Measurements from ENCODE around the gene MTA1. TPM values are rescaled to one million over a fixed set of nuclear protein-coding genes. Genes with fewer than 3 reads are reported as not detected.
A peak's percentile ranks its signal among the peaks of the same experiment; 100 is the strongest.

Gene MTA1
- total RNA-seq, 1 donor from 2014 or later, result 92.3 TPM

DNA sequence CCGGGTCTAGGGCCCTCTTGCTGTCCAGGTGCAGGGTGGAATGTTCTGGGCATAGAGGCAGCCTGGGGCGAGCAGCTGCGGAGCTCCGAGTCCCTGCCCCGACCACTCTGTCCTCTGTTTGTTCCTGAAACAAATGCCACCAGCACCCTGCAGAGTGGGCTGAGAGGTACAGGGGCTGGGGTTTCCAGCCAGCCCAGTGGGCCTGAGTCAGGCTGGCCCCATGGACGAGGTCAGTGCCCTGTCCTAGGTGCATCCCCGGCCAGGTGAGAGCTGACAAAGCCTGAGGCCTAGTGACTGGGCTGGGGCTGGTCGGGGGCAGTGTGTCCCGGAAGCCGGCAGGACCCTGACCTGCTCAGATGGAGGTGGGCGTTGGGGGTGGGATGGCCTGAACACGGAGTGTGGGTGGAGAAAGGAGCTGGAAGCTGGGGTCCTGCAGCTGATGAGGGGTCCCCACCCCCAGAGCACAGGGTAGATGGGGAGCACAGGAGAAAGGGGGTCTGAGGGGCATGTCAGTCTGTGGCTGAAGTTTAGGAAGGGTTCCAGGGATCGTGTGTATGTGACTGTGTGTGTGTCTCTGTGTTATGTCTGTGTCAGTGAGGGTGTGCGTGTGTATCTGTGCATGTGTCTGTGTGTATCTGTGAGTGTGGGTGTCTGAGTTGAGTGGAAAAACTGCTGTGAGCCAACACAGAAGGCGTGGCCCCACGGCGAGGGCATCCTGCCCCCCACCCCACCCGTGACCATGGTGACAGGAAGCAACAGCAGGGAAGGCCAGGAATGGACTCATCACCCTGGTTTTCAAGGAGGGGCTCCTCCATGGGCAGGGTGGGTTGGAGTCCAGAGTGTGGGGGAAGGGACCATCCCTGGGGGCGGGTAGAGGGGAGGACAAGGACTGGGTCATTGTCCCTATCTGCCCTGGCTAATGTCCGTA lies 64.7 kb downstream of the MTA1 start:
- DNase-seq (ENCODE audit: extremely low read depth, low read depth, low spot score), result no peak

DNA sequence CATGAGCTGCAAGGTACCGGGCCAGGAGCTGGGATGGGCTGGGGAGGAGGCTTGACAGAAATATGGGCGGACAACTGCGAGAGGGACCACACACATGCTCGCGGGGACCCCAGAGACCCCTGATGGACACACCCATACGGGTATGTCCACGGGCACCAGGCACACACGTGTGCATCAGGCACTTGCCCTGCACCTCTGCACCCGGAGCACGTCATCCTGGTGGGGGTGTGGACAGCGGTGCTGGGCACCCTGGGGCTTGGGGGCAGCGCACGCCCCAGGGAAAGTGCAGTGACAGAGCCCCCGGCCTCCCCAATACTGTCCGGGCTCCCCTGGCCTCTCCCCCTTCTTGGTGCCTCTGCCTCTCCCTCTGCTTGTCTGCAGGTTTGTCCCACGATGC lies 65.4 kb downstream of the MTA1 start:
- DNase-seq (ENCODE audit: extremely low read depth, low read depth, low spot score), result no peak

DNA sequence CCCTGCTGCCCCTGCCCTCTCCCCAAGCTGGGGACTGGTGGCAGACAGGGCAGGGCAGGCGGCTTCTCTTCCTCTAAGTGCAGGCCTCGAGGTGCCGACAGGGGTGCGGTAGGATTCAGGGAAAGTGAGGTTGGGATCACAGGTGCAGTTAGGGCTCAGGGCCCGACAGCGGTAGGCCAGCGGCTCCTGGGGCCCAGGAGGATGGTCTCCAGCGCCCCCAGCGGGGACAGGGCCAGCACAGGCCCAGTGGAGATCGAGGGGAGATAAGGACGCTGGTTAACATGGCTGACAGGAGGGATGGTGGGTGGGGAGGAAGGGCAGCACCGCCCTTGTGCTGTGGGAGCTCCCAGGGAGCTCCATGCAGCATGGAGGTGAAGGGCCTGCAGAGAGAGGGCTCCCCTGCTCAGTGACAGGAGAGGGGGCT lies 66.1 kb downstream of the MTA1 start:
- no peak for DNase-seq (ENCODE audit: extremely low read depth, low read depth, low spot score)

DNA sequence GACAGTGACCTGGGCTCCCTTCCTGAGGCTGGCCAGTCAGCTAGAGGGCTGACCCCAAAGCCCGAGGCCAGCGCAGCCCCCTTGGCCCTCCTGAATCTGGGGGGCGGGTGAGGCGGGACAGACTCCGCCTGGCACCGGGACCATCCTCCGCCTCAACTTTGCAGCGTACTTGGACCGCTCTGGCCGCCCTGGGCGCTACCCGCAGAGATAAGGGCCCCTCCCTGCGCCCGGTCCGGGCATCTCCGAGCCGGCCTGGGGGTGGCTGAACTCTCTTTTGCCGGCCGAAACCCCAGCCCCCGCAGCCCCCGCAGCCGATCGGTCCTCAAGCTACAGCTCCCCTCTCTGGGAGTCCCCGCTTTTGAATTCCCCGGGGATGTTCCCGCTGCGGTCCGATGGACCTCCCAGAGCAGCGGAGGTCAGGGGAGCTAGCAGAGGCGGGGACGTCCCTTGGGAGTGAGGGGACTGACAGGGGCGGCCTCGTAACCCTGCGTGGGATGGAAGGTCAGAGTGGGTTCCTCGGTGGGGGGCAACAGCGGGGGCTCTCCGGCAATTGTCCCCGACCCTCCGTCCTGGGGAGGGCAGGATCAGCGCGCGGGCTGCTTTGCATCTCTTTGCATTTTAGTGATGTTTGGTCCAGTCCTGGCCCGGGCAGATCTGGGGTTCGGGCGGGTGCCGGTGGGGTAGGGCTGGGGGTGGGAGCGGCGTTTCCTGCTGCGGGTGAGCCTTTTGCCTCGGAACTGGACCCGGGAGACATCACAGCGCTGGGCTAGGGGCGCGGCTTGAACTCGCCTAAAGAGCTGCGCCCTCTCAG lies 66.7 kb downstream of the MTA1 start, which contains the start of gene CRIP1:
Gene CRIP1, plus strand, starts transcription at position 724 of the 811 bp plus-strand sequence. CDS start 374 bp downstream, outside the sequence.
- DNase-seq (ENCODE audit: extremely low read depth, low read depth, low spot score), result no peak

DNA sequence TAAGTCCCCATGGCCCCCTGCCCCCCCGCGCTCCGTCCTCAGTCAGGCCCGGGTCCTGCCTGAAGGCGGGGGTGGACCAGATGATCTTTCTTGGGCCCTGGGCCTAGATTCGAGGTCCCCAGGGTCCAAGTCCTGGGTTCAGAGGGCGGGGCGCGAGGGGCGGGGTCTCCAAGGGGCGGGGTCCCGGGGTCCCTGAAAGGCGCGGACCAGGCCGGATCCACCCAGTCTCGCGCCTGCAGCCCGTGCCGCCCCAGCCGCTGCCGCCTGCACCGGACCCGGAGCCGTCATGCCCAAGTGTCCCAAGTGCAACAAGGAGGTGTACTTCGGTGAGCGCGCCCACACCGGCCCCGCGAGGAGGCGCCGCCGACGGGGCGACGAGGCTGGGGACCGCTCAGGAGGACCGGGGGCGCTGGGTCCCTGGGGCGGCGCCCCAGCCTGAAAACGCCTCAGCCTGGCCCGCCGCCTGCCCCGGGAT lies 67.4 kb downstream of the MTA1 start:
- no peak for DNase-seq (ENCODE audit: extremely low read depth, low read depth, low spot score)

DNA sequence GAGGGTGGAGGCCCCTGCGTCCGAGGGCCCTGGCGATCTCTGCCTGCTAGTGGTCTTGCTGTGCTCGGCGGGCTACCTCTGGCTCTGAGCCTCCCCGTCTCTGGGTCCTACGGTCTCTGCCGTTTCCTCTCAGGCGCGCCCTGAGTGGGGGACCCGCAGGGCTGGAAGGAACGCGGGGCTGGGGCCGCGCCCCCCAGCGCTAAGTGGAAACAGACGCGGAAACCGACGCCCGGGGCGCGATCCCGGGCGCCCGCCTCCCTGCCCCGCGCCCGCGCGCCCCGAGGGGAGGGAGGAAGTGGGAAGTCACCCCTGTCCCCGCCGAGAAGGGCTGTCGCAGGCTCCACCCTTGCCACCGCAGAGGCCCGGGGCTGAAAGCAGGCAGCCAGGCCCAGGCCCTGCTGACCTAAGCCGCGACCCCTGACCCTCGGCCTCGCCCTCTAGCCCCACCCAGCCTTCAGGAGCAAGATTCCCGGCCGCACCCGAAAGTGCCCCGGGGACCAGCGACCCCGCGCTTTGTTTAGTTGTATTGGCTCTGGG lies 67.9 kb downstream of the MTA1 start:
- no peak for DNase-seq (ENCODE audit: extremely low read depth, low read depth, low spot score)

DNA sequence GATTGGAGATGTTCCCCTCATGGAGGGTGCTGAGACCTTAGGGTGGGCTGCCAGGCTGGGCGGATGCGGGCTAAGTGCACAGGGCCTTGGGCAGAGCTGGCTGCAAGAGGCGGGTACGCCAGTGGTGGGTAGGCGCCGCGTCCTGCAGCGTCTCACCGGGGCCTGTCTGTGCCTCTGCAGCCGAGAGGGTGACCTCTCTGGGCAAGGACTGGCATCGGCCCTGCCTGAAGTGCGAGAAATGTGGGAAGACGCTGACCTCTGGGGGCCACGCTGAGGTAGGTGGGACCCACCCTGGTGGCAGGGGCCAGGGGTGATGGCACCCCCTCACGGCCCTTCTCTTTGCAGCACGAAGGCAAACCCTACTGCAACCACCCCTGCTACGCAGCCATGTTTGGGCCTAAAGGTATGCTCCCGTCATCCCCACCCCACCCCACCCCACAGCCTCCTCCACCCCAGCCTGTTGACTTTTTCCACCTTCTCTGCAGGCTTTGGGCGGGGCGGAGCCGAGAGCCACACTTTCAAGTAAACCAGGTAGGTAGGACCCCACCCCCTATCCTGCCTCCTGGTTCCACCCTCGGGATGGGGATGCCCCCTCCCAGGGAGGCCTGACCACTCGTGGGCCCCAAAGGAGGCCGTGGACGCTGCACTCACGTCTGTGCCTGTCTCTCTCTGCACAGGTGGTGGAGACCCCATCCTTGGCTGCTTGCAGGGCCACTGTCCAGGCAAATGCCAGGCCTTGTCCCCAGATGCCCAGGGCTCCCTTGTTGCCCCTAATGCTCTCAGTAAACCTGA lies 68.6 kb downstream of the MTA1 start:
- DNase-seq (ENCODE audit: extremely low read depth, low read depth, low spot score), result no peak

DNA sequence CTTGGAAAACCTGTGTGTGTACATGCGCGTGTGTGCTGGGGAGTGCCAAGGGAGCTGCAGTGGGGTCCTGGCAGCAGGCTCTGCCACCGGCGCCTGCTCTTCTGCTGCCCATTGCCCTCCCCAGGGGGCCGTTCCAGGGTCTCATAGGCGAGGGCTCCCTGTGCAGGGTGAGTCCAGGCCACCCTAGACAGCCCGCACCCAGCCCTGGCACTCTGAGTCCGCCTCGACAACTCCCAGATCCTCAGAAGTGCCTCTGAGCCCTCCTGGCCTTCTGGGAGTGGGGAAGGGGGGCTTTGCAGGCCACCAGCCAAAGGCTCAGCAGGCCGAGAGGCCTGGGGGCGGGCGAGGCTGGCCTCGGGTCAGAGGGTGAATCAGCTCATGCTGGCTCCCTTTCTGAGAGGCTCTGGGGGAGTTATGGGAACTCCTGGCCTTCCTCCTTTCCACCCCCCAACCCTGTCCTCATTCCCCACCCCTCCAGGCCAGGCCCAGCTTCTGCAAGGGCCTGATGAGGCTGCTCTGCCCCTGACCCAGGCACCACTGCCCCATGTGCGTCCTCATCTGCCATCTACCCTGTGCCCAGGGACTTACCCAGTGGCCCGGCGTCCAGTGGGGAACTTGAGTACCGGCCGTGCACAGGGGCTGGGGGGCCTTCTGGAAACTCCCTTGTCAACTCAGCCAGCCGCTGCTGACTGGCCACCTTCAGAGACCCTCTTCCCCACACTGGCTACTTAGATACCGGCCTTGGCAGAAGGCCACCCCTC lies 69.3 kb downstream of the MTA1 start:
- no peak for DNase-seq (ENCODE audit: extremely low read depth, low read depth, low spot score)

DNA sequence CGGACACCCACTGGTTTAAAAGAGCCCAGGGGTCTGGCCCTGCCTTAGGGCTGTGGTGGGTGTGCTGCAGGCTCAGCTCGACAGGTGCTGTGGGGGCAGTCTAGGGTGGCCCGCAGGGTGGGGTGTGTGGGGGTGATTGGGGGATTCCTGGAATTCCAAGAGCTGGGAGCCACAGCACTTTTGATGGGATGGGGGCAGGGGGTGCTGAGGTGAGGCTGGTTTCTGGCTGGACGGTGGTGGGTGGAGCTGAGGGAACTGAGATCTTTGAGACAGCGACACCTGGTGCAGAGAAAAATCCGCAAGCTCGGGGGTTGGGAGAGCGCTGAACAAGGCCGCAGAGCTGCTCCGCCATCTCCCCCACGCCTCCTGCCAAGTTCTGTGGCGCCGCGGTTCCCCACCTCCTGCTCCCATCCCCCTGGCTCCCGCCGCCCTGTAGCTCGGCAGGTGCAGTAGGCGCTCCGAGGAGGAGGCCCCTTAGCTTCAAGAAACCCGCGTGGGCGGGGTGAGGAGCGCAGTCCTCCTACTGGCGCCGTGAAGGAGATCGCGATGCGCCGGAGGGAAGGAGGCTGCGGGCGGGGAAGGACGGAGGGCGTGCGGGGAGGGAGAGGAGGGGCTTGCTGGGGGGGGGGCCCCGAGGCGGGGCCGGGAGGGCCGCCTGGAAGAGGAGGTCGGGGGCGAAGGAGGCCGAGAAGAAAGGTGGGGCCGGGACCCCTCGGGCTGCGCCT lies 70.1 kb downstream of the MTA1 start:
- DNase-seq (ENCODE audit: extremely low read depth, low read depth, low spot score), result no peak

DNA sequence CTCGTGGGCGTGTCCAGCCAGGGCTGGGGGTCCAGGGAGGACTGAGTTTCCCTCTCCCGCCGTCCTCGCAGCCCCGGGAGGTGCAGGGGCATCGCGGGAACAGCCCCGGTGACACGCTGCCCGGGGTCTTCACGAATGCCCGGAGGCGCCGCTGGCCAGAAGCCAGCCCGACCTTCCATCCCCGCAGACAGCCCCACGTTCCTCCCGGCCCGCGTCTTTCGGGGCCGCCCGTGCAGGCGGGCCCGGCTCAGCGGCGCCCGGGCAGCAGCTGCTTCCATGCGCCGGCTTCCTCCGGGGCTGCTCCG lies 70.6 kb downstream of the MTA1 start:
- no peak for DNase-seq (ENCODE audit: extremely low read depth, low read depth, low spot score)

DNA sequence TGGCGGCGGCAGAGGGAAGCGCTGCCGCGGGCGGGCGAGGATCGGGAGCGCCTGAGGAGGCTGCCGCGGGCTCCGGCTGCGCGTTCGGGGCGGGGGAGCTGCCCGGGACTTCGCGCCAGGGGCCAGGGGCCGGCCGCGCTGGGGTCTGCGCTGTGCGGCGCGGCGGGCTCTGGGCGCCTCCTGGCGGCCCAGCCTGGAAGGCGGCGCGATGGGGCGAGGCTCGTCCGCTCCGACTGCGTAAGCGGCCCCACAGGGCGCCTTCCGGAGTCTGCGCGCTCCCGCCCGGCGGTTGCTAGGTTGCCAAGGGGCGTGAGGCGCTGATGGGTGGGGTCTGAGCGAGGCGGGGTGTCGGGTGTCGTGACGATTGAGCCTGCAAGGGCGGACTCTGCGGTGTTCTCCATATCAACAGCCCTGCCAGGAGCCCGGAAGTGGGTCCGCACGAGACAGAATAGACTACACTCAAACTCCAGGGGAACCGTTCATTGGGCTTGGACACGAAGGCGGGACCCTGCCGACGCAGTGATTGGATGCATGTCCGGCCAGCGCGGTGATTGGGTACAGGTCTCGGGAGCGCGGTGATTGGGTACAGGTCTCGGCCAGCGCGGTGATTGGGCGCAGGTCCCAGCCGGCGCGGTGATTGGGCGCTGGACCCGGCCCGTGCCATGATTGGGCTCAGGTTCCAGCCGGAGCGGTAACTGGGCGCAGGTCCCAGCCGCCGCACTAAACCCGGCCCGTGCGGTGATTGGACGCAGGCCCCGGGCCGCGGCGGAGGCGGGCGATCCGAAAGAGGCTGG lies 71.1 kb downstream of the MTA1 start, which contains the start of gene TEDC1:
Gene TEDC1, plus strand, starts transcription at position 675 of the 794 bp plus-strand sequence. CDS start 130 bp downstream, outside the sequence.
- DNase-seq (ENCODE audit: extremely low read depth, low read depth, low spot score), result peak; percentile 97

DNA sequence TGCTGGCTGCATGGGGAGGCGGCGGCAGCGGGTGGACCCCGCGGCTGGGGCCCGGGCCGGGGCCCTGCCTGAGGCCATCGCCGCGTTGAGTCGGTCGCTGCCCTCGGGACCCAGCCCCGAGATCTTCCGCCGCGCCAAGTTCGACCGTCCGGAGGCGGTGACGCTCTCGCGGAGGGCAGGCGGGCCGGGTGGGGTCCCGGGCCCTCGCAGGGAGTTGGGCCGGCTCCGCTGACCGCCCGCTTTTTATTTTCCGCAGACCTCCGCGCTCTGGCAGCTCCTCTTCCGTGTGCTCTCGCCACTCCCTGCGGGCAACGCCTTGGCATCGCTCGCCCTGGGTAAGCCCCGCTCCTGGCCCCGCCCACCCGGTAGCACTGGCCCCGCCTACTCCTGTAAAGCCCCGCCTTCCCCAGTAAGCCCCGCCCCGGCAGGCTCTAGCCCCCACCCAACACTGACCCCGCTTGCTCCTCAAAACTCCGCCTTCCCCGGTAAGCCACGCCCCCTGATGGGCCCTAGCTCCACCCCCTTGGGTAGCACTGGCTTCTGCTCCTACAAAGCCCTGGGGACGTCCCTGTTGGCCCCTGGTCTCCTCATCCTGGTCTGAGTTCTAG lies 71.8 kb downstream of the MTA1 start:
- DNase-seq (ENCODE audit: extremely low read depth, low read depth, low spot score), result no peak

DNA sequence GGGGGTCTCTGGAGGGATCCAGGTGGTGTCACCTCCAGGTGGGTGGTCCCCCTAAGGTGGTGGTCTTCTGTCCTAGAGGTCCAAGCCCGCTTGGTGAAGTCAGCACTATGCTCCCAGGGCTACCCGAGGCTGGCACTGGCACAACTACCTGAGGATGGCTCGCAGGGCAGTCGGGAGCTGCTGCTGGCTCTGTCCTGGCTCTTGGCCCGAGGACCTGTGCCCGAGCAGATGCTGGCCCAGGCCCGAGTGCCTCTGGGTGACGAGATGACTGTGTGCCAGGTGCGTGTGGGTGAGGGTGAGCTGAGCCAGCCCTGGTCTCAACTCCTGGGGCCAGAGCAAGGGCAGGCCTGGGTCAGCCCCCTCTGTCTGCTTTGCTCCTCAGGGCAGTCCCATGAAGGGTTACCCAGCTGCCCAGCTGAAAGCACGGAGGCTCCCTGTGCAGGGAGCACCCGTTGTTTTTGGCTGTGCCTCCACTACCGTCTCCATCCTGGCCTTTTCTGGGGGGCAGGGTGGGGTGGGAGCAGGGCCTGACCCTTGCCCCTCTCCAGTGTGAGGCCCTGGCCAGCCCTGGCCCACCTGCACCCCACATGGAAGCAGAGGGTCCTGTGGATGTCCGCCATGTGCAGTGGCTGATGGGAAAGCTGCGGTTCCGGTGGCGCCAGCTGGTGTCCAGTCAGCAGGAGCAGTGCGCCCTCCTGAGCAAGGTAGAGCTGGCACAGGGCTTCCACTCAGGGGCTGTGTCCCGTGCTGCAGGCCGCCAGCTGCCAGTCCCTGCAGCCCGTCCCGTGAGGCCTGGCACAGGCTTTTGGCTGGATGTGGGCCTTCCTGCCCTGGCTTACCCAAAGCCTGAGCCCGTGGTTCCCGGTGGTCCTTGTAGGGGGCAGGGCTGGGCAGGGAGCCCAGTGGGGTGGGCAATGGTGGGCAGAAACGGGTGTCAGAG lies 72.7 kb downstream of the MTA1 start:
- no peak for DNase-seq (ENCODE audit: extremely low read depth, low read depth, low spot score)

DNA sequence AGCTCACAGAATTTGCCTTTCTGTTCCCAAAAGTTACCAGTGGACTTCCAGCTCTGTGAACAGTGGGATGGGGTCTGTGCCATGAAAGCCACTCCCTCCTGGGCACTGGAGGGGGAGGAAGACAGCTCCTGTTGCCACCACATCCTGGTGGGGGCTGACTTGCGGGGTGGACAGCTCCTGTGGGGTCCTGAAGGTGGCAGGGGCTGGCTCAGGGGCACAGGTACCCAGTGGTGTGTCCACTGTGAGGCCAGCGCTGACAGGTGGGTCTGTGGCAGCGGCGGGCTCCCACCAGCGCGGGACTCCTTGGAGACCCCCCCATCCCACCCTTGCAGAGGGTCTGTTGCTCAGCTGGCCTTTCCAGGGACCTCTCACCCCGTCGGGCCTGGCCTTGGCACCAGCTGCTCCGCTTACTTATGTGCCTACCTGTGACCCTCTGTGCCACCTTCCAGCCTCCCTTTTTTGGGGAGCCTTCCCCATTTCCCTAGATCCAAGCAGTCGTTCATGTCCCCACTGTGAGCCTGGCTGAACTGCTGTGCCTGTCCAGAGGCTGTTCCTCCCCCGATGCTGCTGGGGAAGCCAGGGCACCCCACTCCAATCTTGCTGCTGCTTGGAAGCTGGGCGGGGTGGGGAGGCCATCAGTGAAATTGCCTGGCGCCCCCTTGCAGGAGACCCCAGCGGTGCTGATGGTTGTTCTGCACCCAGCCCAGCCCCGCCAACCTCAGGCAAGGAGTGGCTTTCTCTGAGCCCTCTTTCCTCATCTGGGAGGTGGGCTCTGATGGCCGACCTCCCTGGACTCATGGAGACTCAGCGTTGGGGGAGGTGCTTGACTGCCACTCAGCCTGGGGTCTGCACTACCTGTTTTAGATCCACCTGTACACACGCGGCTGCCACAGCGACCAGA lies 73.6 kb downstream of the MTA1 start:
- no peak for DNase-seq (ENCODE audit: extremely low read depth, low read depth, low spot score)

DNA sequence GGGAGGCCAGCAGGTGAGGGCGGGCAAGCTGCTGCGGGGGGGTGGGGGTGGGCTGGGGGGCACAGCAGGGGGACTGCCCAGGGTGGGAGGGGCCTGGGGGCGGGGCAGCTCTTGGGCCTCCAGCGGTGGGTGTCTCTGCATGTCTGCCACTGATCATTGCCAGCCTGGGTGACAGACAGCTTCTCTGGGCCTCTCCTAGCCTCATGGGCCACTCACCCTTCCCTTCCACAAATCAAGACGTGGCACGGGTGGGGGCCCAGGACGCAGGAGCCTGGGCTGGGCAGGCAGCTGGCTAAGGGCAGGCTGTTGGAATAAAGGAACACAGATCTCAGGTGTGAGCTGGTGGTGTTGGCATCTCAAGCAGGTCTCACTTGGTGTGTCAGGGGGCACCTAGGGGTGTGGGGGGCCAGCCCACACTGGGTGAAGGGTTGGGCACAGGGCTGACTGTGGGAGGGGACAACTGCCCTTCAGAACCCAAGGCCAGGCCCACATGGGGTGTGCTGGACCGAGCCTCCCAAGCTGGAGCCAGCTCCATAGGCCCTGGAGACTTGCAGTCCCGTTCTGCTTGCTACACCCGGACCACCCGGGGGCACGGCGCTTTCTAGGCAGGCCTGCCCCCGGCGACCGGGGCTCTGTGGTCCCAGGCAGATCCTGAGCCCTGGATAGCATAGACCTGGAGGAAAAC lies 74.4 kb downstream of the MTA1 start:
- DNase-seq (ENCODE audit: extremely low read depth, low read depth, low spot score), result no peak

Measured in glomerular endothelial cell (primary cell).